ENCODE data around the gene USP40. TPM values are rescaled to one million over a fixed set of nuclear protein-coding genes. Genes with fewer than 3 reads are reported as not detected.

Gene USP40
- total and polyA plus RNA-seq, 5 experiments from 2014 or later, result 6.0 to 19.9 (median 9.4) TPM

DNA sequence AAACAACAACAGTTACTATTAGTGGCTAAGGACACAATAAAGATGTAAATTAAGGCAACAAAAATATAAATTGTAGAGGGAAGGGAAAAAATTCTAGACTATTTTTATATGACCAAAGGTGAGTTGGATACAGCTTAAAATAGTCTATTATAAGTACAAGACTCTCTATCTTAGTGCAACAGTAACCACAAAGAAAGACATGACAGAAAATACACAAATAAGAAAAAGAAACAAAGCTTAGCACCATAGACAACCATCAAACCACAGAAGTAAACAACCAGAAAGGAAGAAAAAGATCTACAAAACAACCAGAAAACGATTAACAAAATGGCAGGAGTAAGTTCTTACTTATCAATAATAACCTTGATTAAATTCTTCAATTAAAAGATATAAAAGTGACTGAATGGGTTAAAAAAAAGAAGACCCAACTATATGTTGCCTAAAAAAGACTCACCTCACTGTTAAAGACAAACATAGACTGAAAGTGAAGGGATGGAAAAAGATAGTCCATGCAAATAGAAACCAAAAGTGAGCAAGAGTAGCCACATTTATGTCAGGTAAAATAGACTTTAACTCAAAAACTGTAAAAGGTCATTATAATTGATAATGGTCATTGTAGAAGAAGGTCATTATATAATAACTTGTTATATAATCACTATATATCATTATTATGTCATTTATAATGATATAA is 62.5 kb downstream of the USP40 start:
- Mint-ChIP-seq H3K4me1 (peaks cover 0 to 4% (median 0%) of the 10 kb centered on the region in 4 donors), H3K9me3 (peaks cover 17 to 43% (median 33%) of the 10 kb centered on the region in 9 donors), H3K4me3 (no peak overlapping the region), H3K36me3 (peaks cover 52 to 80% (median 76%) of the 10 kb centered on the region in 3 donors), H3K27ac (no peak overlapping the region), H3K27me3 (no peaks in the 10 kb centered on the region)
- ATAC-seq (no peak), DNase-seq (no peak)
- POLR2A ChIA-PET, result interaction anchor here (0.6 kb wide), 1 partner anchor 39 kb away, joined by 3 read pairs; no protein-coding TSS in a partner anchor

GRCh38 chr2:233503481-233503880 is 63.1 kb downstream of the USP40 start:
- Mint-ChIP-seq H3K36me3 (peaks cover 52 to 84% (median 77%) of the 10 kb centered on the region in 3 donors), H3K4me1 (peaks cover 0 to 4% (median 0%) of the 10 kb centered on the region in 4 donors), H3K4me3 (no peak overlapping the region), H3K9me3 (peaks cover 17 to 43% (median 33%) of the 10 kb centered on the region in 9 donors), H3K27me3 (no peaks in the 10 kb centered on the region), H3K27ac (no peak overlapping the region)
- ATAC-seq (no peak), DNase-seq (no peak)
- POLR2A ChIA-PET, result interaction anchor here (0.6 kb wide), 1 partner anchor 39 kb away, joined by 3 read pairs; no protein-coding TSS in a partner anchor

GRCh38 chr2:233501198-233502076 is 65.1 kb downstream of the USP40 start:
- peaks cover 52 to 85% (median 83%) of the 10 kb centered on the region in 3 donors for H3K36me3 Mint-ChIP-seq
- no peaks in the 10 kb centered on the region for H3K27me3 Mint-ChIP-seq
- no peak overlapping the region for H3K4me3 Mint-ChIP-seq
- no peak for ATAC-seq
- H3K4me1 Mint-ChIP-seq, result peaks cover 0 to 15% (median 4%) of the 10 kb centered on the region in 4 donors
- H3K27ac Mint-ChIP-seq, result no peak overlapping the region
- POLR2A ChIA-PET, result no interaction called here
- peaks cover 17 to 43% (median 33%) of the 10 kb centered on the region in 9 donors for H3K9me3 Mint-ChIP-seq
- DNase-seq, result no peak

DNA sequence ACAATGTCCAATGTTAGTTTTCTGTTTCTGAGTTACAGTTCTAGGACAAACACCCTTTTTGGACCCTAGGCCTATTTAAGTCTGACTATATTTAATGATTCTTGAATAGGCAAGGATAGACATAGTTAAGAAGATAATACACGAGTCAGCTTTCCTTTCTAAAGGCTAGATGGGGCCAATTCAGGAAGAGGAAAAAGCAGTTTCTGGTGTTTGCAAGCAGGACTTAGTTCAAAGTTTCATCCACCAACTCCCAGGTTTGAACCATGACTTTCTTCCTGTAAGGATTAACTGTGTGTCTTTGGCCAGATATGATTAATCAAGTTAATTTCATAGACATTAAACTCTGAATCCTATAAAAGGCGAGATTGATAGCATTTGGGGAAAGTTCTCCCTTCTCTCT is 66.7 kb downstream of the USP40 start:
- peaks cover 38 to 80% (median 72%) of the 10 kb centered on the region in 3 donors for H3K36me3 Mint-ChIP-seq
- no peak for DNase-seq
- no peak overlapping the region for H3K4me3 Mint-ChIP-seq
- no peak for ATAC-seq
- peaks cover 12 to 40% (median 27%) of the 10 kb centered on the region in 9 donors for H3K9me3 Mint-ChIP-seq
- POLR2A ChIA-PET, result no interaction called here
- H3K27me3 Mint-ChIP-seq, result no peaks in the 10 kb centered on the region
- H3K4me1 Mint-ChIP-seq, result peaks cover 0 to 15% (median 4%) of the 10 kb centered on the region in 4 donors
- H3K27ac Mint-ChIP-seq, result no peak overlapping the region

GRCh38 chr2:233498126-233498525 is 68.5 kb downstream of the USP40 start:
- H3K4me1 Mint-ChIP-seq, result peaks cover 0 to 11% (median 4%) of the 10 kb centered on the region in 4 donors
- no peaks in the 10 kb centered on the region for H3K27me3 Mint-ChIP-seq
- H3K9me3 Mint-ChIP-seq, result peaks cover 4 to 22% (median 13%) of the 10 kb centered on the region in 9 donors
- POLR2A ChIA-PET, result interaction anchor here (0.5 kb wide), 1 partner anchor 38 kb away, joined by 3 read pairs; no protein-coding TSS in a partner anchor
- DNase-seq (no peak), ATAC-seq (no peak)
- no peak overlapping the region for H3K4me3 Mint-ChIP-seq
- peaks cover 20 to 74% (median 59%) of the 10 kb centered on the region in 3 donors for H3K36me3 Mint-ChIP-seq
- no peak overlapping the region for H3K27ac Mint-ChIP-seq

- H3K4me1 Mint-ChIP-seq, result peaks cover 0 to 11% (median 4%) of the 10 kb centered on the region in 4 donors
- H3K4me3 Mint-ChIP-seq, result no peak overlapping the region
- H3K9me3 Mint-ChIP-seq, result peaks cover 2 to 18% (median 10%) of the 10 kb centered on the region in 9 donors
- peaks cover 15 to 73% (median 55%) of the 10 kb centered on the region in 3 donors for H3K36me3 Mint-ChIP-seq
- POLR2A ChIA-PET, result interaction anchor here (0.5 kb wide), 1 partner anchor 37 kb away, joined by 3 read pairs; no protein-coding TSS in a partner anchor
- H3K27ac Mint-ChIP-seq, result no peak overlapping the region
- DNase-seq, result no peak
- ATAC-seq, result no peak
- H3K27me3 Mint-ChIP-seq, result no peaks in the 10 kb centered on the region
Observed at GRCh38 chr2:233497692-233498091, 68.9 kb downstream of the USP40 start.

- POLR2A ChIA-PET, result no interaction called here
- ATAC-seq (no peak), DNase-seq (no peak)
- Mint-ChIP-seq H3K27me3 (no peaks in the 10 kb centered on the region), H3K4me1 (peaks cover 0 to 11% (median 4%) of the 10 kb centered on the region in 4 donors), H3K4me3 (no peak overlapping the region), H3K27ac (no peak overlapping the region), H3K36me3 (peaks cover 0 to 72% (median 48%) of the 10 kb centered on the region in 3 donors), H3K9me3 (peaks cover 0 to under 1% (median 0%) of the 10 kb centered on the region in 9 donors)
Observed at GRCh38 chr2:233495503-233496496, 70.8 kb downstream of the USP40 start.

DNA sequence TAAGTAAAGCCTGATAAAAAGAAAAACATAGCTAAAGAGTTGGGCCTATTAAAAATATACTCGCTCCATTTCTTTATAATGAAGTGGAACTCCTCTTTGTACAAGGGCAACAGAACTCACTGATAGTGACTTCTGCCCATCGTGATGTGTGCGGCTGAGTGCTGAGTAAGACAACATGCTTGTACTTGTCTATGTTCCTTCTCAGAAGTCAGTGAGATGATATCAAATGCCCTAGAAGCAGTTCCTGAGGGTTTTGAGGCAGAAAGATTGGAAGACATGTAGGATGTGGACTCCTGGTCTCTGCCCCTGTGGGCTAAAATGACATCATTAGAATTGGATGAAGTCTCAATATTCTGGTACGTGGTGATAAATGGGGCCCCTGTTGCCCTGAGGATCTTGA is 73.8 kb downstream of the USP40 start:
- H3K9me3 Mint-ChIP-seq, result no peaks in the 10 kb centered on the region
- ATAC-seq, result no peak
- no peak overlapping the region for H3K4me3 Mint-ChIP-seq
- no peak for DNase-seq
- peaks cover 0 to 4% (median 1%) of the 10 kb centered on the region in 4 donors for H3K4me1 Mint-ChIP-seq
- H3K36me3 Mint-ChIP-seq, result peaks cover 0 to 73% (median 39%) of the 10 kb centered on the region in 3 donors
- POLR2A ChIA-PET, result no interaction called here
- no peak overlapping the region for H3K27ac Mint-ChIP-seq
- H3K27me3 Mint-ChIP-seq, result no peaks in the 10 kb centered on the region

- Mint-ChIP-seq H3K36me3 (peaks cover 0 to 67% (median 36%) of the 10 kb centered on the region in 3 donors), H3K9me3 (no peaks in the 10 kb centered on the region), H3K4me1 (no peaks in the 10 kb centered on the region), H3K4me3 (no peak overlapping the region), H3K27ac (no peak overlapping the region), H3K27me3 (no peaks in the 10 kb centered on the region)
- ATAC-seq (no peak), DNase-seq (no peak)
- POLR2A ChIA-PET, result no interaction called here
Observed at GRCh38 chr2:233492078-233492477, 74.5 kb downstream of the USP40 start.

DNA sequence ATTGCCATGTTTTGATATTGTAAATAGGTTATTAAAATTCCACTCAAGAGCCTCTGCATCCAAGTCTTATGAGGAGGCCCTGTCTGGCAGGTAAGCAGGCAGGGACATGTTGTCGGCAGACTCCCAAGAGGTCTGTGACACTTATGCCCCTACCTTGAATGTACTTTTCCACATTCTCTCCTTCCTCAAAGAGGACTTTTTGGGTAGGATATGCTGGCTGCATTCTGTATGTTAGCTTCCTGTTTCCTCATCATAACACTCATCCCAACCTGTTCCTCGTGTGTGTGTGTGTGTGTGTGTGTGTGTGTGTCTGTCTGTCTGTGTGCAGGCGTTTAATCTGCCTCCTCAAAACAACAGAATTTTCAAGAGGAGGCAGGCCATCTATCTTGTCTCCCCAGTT is 75.3 kb downstream of the USP40 start:
- Mint-ChIP-seq H3K36me3 (peaks cover 0 to 68% (median 30%) of the 10 kb centered on the region in 3 donors), H3K4me1 (peaks cover 0 to 3% (median 0%) of the 10 kb centered on the region in 4 donors)
- POLR2A ChIA-PET, result no interaction called here

GRCh38 chr2:233490831-233491230 is 75.8 kb downstream of the USP40 start:
- H3K4me1 Mint-ChIP-seq, result peaks cover 0 to 3% (median 0%) of the 10 kb centered on the region in 4 donors
- no peak for DNase-seq
- H3K36me3 Mint-ChIP-seq, result peaks cover 0 to 68% (median 27%) of the 10 kb centered on the region in 3 donors
- no peak overlapping the region for H3K27ac Mint-ChIP-seq
- no peak for ATAC-seq
- H3K27me3 Mint-ChIP-seq, result no peaks in the 10 kb centered on the region
- H3K9me3 Mint-ChIP-seq, result no peaks in the 10 kb centered on the region
- no peak overlapping the region for H3K4me3 Mint-ChIP-seq
- POLR2A ChIA-PET, result no interaction called here

More for the DNA sequence above, 75.3 kb downstream of the USP40 start:
- no peaks in the 10 kb centered on the region for H3K9me3 Mint-ChIP-seq
- ATAC-seq (no peak), DNase-seq (no peak)
- H3K4me3 Mint-ChIP-seq, result no peak overlapping the region
- no peaks in the 10 kb centered on the region for H3K27me3 Mint-ChIP-seq
- no peak overlapping the region for H3K27ac Mint-ChIP-seq

DNA sequence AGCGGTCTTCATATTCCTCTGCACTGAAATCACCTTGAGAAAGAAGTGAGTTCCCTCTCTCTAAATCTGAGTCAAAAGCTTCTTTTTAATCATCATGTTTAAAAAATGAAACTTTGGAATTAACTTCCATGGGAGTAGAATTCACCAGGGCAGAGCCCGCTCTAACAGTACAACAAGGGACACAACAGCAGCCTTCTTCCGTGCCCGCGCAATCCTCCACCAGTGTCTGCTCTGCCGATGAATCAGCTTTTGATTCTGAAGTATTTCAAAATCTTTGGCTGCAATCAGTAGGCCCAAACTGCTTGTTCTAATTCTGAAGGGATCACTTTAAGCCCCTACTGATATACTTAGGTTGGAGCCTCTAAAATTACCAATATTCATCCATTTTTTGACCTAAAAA is 76.9 kb downstream of the USP40 start:
- POLR2A ChIA-PET, result interaction anchor here (0.7 kb wide), 1 partner anchor 1883 kb away, joined by 3 read pairs; no protein-coding TSS in a partner anchor
- no peaks in the 10 kb centered on the region for H3K27me3 Mint-ChIP-seq
- no peak overlapping the region for H3K4me3 Mint-ChIP-seq
- ATAC-seq (no peak), DNase-seq (no peak)
- H3K36me3 Mint-ChIP-seq, result peaks cover 0 to 71% (median 34%) of the 10 kb centered on the region in 3 donors
- H3K27ac Mint-ChIP-seq, result peak overlapping the region in 1 of 10 donors; percentile 26
- peaks cover 0 to 3% (median 0%) of the 10 kb centered on the region in 4 donors for H3K4me1 Mint-ChIP-seq
- H3K9me3 Mint-ChIP-seq, result no peaks in the 10 kb centered on the region

Data from naive thymus-derived CD8-positive, alpha-beta T cell (primary cell).